ENCODE data around the gene CLMN.

CLMN gene

DNA sequence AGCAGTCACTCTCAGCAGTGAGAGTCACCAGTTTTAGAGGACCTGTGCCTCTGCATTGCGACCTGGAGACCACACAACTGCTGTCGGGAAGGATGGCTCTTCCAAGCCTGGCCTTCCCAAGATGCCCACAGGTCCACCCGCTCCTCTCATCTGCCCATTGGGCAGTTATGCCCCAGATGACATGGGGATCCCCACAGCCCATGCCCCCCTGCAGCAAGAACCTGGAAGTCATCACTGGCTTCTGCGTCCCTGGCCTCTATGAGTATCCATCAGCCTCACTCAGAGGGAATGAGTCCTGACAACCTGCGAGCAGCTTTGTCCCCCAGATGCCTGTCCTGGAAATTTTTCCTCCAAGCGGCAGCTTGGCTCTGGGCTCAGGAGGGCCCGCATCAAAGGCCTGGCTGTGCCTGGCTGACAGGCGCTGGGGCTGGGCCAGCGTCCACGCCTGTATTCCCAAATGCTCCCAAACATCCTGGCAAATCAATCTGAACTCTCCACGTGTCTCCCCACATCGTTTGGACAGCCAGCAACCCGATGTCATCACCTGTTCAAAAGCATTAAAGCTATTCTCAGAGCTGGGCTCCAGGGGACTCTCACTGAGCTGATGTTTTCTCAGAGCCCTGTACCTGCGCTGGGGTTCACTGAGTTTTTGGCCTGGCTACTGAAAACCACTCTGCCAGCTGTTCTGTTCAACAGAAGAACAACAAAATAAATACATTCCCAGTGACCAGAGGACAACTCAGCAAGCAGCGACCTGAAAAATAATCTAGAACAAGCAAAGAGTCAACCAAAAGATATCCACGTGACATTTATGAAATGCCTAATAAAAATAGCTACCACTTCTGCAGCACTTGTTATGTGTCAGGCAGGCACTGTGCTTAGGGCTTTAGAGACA, 57.8 kb downstream of the CLMN start:
- no peak for DNase-seq (ENCODE audit: low spot score)

DNA sequence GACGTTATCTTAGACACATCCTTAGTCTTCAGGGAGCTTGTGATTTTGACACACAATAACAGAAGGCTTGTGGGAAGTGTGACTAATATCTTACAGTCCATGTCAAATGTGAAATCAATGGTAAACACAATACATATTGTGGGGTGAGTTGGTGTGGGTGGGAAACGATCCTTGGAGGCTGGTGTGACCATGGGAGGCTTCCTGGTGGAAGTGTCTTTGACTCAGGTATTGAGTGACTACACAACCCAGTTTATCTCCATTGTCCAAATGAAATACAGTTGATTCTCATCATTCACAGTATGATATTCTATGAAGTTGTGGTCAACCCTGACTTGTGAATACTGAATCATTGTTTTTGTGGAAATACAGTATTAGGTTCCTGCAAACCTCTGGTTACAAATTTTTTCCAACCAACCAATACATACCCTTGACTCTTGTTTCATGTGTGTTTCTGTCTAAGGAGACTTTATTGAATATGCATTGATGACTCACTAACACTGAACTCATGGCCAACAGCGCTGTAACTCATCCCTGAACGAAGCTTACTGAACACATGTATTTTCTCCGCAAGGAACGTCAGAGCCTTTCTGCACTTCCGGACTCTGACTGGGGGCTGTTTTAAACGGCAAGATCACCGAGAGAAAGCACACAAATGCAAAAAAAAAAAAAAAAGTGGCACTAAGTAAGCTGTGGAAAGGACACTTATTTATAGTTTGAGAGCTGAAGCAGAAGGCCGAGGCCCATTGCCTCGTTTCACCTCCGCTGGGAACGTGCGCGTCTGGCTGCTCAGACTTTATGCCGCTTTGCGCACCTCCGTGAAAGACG, 59.0 kb downstream of the CLMN start:
- no peak for DNase-seq (ENCODE audit: low spot score)

GRCh38 chr14:95258754-95259593, 60.7 kb downstream of the CLMN start:
- DNase-seq (ENCODE audit: low spot score), result no peak

GRCh38 chr14:95258156-95258555, 61.6 kb downstream of the CLMN start:
- no peak for DNase-seq (ENCODE audit: low spot score)

- no peak for DNase-seq (ENCODE audit: low spot score)
These were observed 62.2 kb downstream of the CLMN start for GRCh38 chr14:95257521-95257920.

DNA sequence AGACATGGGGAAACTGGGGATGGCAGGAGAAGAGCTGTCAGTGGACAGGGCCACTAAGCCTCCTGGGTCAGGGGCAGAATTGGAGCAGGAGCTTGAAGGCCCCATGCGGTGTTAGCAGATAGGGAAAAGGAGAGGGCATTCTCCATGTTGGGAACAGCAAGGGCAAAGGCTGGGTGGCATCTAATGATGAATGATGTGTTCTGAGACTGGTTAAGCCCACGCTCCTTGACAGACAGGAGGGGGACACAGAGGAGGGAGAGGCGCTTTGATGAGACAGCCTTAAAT, 63.0 kb downstream of the CLMN start:
- DNase-seq (ENCODE audit: low spot score), result no peak

DNA sequence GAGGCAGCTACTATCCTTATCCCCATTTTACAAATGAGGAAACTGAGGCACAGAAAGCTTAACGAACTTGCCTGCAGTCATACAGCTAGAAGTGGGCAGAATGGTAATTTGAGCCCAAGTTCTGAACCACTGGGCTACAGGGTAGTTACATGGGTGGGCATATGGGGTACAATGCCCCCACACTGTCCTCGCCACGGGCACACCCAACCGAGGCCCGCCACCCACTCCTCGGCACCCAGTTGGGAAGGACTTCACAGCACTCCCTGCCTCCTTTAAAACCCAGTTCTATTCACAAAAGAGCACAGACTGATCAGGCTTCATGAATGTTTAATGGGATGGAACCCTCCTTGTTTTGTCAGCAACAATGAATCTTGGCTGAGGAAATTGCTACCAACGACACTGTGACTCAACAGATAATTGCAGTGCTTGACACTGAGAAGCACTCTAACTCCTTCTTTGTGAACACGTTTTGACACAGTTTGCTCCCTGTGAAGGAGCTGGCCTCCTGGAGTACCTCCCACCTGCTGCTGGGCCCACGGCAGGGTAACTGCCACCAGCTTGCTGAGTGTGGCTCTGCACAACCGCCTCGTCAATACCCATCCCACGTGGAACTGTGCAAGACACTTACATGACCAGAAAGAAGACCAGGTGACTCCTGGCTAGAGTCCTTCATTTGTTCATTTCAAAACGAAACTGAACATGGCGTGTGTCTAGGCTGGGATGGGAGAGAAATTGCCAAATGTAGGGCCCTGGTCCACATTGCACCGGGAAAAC, 63.5 kb downstream of the CLMN start:
- DNase-seq (ENCODE audit: low spot score), result no peak

GRCh38 chr14:95255487-95255886, 64.2 kb downstream of the CLMN start:
- no peak for DNase-seq (ENCODE audit: low spot score)

GRCh38 chr14:95255013-95255412, 64.7 kb downstream of the CLMN start:
- no peak for DNase-seq (ENCODE audit: low spot score)

GRCh38 chr14:95254288-95254687, 65.4 kb downstream of the CLMN start:
- no peak for DNase-seq (ENCODE audit: low spot score)

GRCh38 chr14:95253039-95253630, 66.6 kb downstream of the CLMN start:
- DNase-seq (ENCODE audit: low spot score), result no peak

GRCh38 chr14:95252219-95252618, 67.5 kb downstream of the CLMN start:
- no peak for DNase-seq (ENCODE audit: low spot score)

- DNase-seq (ENCODE audit: low spot score), result no peak
These were observed 68.8 kb downstream of the CLMN start for GRCh38 chr14:95250936-95251335.

DNA sequence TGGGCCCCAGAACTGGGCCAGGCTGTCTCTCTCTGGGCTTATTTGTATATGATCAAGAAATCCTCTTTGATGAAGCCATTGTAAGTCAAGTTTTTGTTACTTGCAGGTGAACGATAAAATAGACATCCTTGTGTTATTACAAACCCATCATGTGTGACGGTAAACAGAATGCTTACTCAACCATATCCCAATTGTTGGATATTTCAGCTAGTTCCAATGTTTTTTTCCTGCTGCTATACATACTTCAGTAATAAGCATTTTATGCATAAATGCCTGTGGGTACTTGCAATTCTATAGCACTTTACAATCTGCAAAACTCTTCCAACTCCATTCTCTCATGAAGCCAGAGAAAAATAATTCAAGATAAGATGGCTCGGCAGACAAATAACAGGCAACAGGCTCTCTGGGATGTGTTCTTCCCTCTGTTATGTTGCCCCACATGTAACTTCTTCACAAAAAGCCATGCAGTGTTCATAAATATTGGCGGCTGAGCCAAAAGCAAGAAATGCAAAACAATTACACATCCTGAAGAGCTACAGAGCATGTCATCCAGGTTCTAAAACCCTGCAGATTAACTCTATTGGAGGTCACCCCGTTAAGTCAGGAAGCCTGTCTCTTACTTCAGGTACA, 69.5 kb downstream of the CLMN start:
- DNase-seq (ENCODE audit: low spot score), result no peak

DNA sequence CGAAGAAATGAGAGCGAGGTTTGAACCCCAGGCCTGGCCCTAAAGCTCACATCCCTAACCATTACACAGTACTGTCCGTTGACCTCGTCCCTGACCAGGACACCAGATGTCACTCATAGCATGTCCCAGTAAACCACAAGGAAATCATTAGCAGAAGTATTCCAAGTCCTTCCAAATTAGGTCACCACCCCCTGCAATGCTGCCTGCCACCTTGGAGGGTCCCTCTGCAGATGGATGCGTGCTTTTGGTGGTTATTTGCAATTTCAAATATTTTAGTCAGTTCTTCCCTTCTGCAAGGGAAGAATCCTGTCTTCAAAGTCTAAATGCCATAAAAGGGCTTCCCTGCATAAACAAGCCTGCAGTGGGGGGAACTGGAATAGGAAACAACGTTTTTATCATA, 71.3 kb downstream of the CLMN start:
- DNase-seq (ENCODE audit: low spot score), result no peak

DNA sequence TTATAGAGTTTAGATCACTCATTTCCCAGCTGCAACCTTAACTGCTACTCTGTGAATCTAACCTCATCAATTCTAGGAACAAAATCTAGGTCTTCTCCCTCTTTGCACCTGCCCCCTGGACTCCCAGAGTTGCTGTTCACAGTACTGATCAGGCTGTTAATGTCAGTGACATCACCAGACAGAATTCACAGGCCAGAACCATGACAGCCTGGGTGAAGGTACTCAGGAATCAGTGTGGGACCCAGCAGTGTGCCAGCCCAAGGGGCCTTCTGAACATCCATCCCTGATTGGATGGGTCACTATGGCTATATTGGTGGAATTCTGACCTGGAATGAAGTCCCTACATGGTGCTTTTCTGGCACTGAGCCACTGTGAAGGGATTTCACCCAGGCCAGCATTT, 72.8 kb downstream of the CLMN start:
- DNase-seq (ENCODE audit: low spot score), result no peak

DNA sequence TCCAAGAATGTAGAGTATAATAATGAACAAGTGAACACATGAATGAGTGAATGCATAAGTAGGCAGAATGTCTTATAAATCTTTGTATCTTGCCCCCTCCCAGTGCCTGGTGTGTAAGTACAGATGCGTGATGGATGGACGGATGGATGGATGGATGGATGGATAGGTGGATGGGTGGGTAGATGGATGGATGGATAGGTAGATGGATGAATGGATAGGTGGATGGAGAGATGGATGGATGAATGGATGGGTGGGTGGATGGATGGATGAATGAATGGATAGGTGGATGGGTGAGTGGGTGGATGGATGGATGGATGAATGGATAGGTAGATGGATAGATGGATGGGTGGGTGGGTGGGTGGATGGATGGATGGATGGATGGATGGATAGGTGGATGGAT, 74.4 kb downstream of the CLMN start:
- DNase-seq (ENCODE audit: low spot score), result no peak

- no peak for DNase-seq (ENCODE audit: low spot score)
These were observed 75.1 kb downstream of the CLMN start for GRCh38 chr14:95244587-95244986.

DNA sequence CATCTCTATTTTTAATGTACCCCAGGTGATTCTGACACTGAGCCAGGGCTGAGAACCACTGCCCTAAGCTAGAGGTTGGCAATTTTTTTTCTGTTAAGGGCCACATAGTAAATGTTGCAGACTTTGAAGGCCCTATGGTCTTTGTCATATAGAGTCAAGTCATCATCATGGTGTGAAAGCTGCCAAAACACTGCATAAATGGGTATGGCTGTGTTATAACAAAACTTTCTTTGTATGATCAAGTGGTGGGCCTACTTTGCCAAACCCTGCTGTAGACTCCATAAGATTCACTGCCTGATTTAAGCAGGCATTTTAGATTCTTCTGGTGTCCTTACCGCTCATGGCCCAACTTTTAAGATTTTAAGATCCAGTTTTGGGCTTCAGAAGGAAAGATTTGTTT, 76.8 kb downstream of the CLMN start:
- no peak for DNase-seq (ENCODE audit: low spot score)

DNA sequence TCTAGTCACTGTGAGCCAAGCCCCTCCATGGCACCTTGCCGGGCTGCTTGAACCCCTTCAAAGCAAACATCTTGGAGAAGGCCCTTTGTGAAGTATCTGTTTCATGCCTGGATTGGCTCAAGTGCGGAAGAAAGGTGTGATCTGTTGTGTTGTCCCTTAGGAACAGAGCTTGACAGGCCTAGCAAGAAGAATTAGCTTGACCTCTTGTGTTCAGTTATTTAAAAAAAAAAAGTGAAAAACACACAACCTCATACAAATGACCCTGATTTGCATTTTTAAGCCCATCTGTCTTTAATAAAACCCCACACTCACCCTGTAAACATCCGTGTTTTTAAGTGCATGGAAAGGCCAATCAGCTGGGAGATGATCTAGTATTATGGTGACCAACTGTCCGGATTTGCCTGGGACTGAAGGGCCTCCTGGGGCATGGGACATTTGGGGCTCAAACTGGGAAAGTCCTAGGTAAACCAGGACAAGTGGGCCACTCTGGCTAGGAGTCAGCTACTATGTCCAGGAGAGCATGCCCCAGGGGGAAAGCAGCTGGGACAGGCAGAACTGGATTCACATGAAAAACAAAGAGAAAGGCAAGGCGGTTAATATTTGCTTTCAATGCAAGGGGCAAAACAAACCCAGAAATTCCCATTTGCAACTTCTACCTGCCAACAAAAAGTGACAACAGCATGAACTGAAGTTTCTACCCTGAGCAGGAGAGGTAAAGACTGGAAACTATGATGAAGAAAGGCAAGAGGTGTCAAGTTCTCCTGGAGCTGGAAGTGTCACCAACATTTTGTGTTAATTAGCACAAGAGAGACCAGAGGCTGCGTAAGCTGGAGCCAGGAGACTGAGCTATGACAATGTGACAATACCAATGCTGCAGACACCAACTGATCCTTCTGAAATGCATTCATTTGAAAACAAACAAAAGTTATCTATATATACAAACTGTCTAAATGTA, 78.6 kb downstream of the CLMN start:
- no peak for DNase-seq (ENCODE audit: low spot score)

Measured in hematopoietic multipotent progenitor cell treated with erythropoietin and hydrocortisone succinate and interleukin-3 and kit ligand, for 17 days (in vitro differentiated cells).